ENCODE results near the gene SULT6B1. TPM values are rescaled to one million over a fixed set of nuclear protein-coding genes. Genes with fewer than 3 reads are reported as not detected.

Gene SULT6B1
- total and polyA plus RNA-seq, 2 of the 4 experiments (the other 2 are of a cell fraction): not detected

DNA sequence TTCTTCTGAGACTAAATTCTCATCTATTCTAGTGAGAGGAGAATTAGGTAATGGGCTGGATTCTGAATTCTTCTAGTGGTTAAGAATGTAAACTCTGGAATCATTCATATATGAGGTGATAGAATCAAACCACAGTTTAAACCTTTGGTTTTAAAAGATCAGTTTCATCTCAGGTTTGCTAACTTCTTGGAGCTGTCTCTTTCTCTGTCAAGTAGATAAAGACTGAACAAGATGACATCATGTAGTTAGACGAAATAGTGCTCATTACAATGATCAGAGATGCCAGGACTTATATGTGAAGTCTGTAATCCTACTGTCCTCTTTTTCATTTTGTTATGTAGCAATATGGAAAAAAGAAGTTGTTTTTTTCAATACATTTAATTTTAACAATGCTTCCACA, 12.7 kb upstream of the SULT6B1 start:
- H3K36me3 ChIP-seq (ENCODE audit: control insufficient read depth, insufficient read depth, low read length): peaks cover 19% of the 10 kb centered on the region
- H2BK15ac ChIP-seq (ENCODE audit: low read depth, low read length): no peak overlapping the region
- H3K9me1 ChIP-seq (ENCODE audit: insufficient read depth, low read length): peaks cover 4% of the 10 kb centered on the region; the same call in 1 of the 2 replicates
- no peak overlapping the region for H3K14ac ChIP-seq (replicated peaks; ENCODE audit: low read depth, low read length)
- ATAC-seq (ENCODE audit: low read depth) (no peak), DNase-seq (peak; percentile 55)
- dilution Hi-C loops (cut with HindIII; ENCODE audit: low sequenced_read_pairs, unreplicated experiment): no loop called here
- peaks cover 4% of the 10 kb centered on the region; the same call in 1 of the 2 replicates for H3K4me1 ChIP-seq (ENCODE audit: control insufficient read depth, insufficient read depth, low read length)
- no peak overlapping the region for H4K5ac ChIP-seq (ENCODE audit: low read depth, low read length)
- no peaks in the 10 kb centered on the region for H3K27me3 ChIP-seq (ENCODE audit: control insufficient read depth, insufficient read depth, low read length)
- no peak for TF ChIP-seq RCOR1 (IDR thresholded peaks at IDR 0.05; ENCODE audit: insufficient replicate concordance, low read length)
- TF ChIP-seq RFX5 (IDR thresholded peaks at IDR 0.05; ENCODE audit: low read depth, low read length): no peak
- TF ChIP-seq, protein P1, sequence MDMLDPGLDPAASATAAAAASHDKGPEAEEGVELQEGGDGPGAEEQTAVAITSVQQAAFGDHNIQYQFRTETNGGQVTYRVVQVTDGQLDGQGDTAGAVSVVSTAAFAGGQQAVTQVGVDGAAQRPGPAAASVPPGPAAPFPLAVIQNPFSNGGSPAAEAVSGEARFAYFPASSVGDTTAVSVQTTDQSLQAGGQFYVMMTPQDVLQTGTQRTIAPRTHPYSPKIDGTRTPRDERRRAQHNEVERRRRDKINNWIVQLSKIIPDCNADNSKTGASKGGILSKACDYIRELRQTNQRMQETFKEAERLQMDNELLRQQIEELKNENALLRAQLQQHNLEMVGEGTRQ (IDR thresholded peaks at IDR 0.05; ENCODE audit: low read depth, low read length): no peak
- TF ChIP-seq MAZ (IDR thresholded peaks at IDR 0.05; ENCODE audit: borderline replicate concordance, low read depth, low read length): no peak
- TF ChIP-seq BHLHE40 (IDR thresholded peaks at IDR 0.05; ENCODE audit: low read depth, low read length): no peak
- TF ChIP-seq, protein P2, sequence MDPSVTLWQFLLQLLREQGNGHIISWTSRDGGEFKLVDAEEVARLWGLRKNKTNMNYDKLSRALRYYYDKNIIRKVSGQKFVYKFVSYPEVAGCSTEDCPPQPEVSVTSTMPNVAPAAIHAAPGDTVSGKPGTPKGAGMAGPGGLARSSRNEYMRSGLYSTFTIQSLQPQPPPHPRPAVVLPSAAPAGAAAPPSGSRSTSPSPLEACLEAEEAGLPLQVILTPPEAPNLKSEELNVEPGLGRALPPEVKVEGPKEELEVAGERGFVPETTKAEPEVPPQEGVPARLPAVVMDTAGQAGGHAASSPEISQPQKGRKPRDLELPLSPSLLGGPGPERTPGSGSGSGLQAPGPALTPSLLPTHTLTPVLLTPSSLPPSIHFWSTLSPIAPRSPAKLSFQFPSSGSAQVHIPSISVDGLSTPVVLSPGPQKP (IDR thresholded peaks at IDR 0.05; ENCODE audit: borderline replicate concordance, low read depth, low read length): no peak
- no peak for TF ChIP-seq POLR2A (IDR thresholded peaks at IDR 0.05; ENCODE audit: low read depth, low read length)
- no peak for TF ChIP-seq FOS (IDR thresholded peaks at IDR 0.05; ENCODE audit: low read depth, low read length)
- TF ChIP-seq CEBPB (IDR thresholded peaks at IDR 0.05; ENCODE audit: low read depth, low read length): no peak
- TF ChIP-seq NFE2L2 (IDR thresholded peaks at IDR 0.05; ENCODE audit: low read depth, low read length): no peak
- no peak for TF ChIP-seq MAFK (IDR thresholded peaks at IDR 0.05; ENCODE audit: low read depth, low read length)
- no peak for TF ChIP-seq MXI1 (IDR thresholded peaks at IDR 0.05; ENCODE audit: borderline replicate concordance, low read depth, low read length)
- TF ChIP-seq, protein P3, sequence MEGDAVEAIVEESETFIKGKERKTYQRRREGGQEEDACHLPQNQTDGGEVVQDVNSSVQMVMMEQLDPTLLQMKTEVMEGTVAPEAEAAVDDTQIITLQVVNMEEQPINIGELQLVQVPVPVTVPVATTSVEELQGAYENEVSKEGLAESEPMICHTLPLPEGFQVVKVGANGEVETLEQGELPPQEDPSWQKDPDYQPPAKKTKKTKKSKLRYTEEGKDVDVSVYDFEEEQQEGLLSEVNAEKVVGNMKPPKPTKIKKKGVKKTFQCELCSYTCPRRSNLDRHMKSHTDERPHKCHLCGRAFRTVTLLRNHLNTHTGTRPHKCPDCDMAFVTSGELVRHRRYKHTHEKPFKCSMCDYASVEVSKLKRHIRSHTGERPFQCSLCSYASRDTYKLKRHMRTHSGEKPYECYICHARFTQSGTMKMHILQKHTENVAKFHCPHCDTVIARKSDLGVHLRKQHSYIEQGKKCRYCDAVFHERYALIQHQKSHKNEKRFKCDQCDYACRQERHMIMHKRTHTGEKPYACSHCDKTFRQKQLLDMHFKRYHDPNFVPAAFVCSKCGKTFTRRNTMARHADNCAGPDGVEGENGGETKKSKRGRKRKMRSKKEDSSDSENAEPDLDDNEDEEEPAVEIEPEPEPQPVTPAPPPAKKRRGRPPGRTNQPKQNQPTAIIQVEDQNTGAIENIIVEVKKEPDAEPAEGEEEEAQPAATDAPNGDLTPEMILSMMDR (conservative IDR thresholded peaks at IDR 0.05; ENCODE audit: low read depth, low read length): no peak
- TF ChIP-seq SMC3 (IDR thresholded peaks at IDR 0.05; ENCODE audit: low read depth, low read length): no peak
- peaks cover 25 to 55% of the 10 kb centered on the region in 2 experiments for H3K79me1 ChIP-seq (ENCODE audit: low read depth in 1 of 2, low read length in 2 of 2)
- intact Hi-C loops (cut with micrococcal nuclease): no loop called here
- H4K20me1 ChIP-seq (ENCODE audit: insufficient read depth, low read length): peaks cover 11% of the 10 kb centered on the region; the same call in 1 of the 2 replicates
- H3K23ac ChIP-seq (ENCODE audit: low read depth, low read length): no peak overlapping the region
- no peak overlapping the region for H2AK9ac ChIP-seq (replicated peaks; ENCODE audit: low read depth, low read length, poor library complexity)
- ChIA-PET POLR2A (ENCODE audit: unreplicated experiment) (no interaction called here), CTCF (no interaction called here)
- no peak overlapping the region for H3K4me3 ChIP-seq (ENCODE audit: insufficient read depth, low read depth, low read length)
- no peak overlapping the region for H3K18ac ChIP-seq (ENCODE audit: low read depth, low read length)
- no peak overlapping the region for H2BK5ac ChIP-seq (ENCODE audit: low read depth, low read length, poor library complexity, severe bottlenecking)
- H3K27ac ChIP-seq (ENCODE audit: insufficient read depth, low read length): no peak overlapping the region
- H2BK120ac ChIP-seq (ENCODE audit: low read depth, low read length): no peak overlapping the region
- BruUV-seq (replicated peaks): no TSS peak
- no peak overlapping the region for H4K8ac ChIP-seq (ENCODE audit: low read depth in 2 of 2, low read length in 2 of 2)
- no peak overlapping the region for H2AK5ac ChIP-seq (ENCODE audit: low read depth, low read length)
- H3K4me2 ChIP-seq (ENCODE audit: low read depth, low read length): no peak overlapping the region
- H3K56ac ChIP-seq (ENCODE audit: extremely low read depth, insufficient read depth, low read length): no peak overlapping the region
- H3K9me3 ChIP-seq (ENCODE audit: control insufficient read depth, insufficient read depth, low read length): peaks cover 3% of the 10 kb centered on the region
- H4K91ac ChIP-seq (ENCODE audit: insufficient read depth, low read depth, low read length): no peak overlapping the region
- H3K9ac ChIP-seq (ENCODE audit: low read depth, low read length): no peak overlapping the region
- in situ Hi-C loops (cut with MboI; ENCODE audit: low sequenced_read_pairs): no loop called here
- H3K4ac ChIP-seq (ENCODE audit: low read depth, low read length): no peak overlapping the region
- WGBS, 2 experiments (ENCODE audit: extremely low coverage in 2 of 2, insufficient read length in 1 of 2): no CpG with 5 or more reads among the region's 1 CpG
- H2AFZ ChIP-seq (replicated peaks; ENCODE audit: low read length, poor library complexity): no peak overlapping the region
- H2BK20ac ChIP-seq (ENCODE audit: low read depth, low read length): no peak overlapping the region

All from IMR-90 (cell line).